Measurements from ENCODE around the gene FASN.
"Not testable (repeated sequence)": the region's sequence is repeated elsewhere in the genome, so short reads cannot be mapped to it uniquely, and the experiment has no call there.

The FASN gene
- 81.7 to 597 (median 207) reads per million in 17 experiments for total RNA-seq

DNA sequence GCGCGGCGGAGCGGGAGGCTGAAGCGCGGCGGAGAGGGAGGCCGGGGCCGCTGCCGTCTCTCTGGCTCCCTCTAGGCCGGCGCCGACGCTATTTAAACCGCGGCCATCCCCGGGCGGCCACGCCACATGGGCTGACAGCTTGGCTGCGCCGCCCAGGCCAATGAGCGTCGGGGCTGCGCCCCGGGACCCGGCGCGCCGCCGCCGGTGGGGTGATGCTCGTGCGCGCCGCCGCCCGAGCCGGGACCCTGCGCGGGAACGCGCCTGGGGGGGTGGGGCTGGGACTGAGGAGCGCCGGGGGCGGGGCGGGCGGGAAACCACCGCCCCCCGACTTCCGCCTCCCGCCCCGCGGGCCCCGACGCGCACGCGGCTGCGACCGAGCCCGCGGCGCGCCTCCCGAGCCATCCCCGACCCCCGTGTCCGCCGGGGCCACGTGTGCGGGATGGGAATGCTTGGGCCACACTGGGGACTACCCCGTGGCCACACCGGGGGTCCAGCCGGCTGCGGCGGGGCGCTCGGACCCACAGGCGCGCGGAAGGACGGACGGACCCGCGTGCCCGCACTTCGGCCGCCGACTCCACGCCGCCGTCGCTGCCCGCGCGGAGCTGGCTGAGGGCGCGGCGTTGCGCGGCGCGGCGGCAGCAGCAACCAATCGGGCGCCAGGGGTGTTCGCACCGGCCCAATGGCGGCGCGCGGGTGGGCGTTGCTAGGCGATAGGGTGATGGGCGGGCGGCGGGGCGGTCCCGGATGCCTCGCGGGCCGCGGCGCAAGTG is at the start of gene FASN:
Gene FASN, minus strand, starts transcription at position 68 of the 770 bp plus-strand sequence. CDS start 1,791 bp downstream, outside the sequence.
- peak; percentile 98 to 99 (median 98) for DNase-seq

DNA sequence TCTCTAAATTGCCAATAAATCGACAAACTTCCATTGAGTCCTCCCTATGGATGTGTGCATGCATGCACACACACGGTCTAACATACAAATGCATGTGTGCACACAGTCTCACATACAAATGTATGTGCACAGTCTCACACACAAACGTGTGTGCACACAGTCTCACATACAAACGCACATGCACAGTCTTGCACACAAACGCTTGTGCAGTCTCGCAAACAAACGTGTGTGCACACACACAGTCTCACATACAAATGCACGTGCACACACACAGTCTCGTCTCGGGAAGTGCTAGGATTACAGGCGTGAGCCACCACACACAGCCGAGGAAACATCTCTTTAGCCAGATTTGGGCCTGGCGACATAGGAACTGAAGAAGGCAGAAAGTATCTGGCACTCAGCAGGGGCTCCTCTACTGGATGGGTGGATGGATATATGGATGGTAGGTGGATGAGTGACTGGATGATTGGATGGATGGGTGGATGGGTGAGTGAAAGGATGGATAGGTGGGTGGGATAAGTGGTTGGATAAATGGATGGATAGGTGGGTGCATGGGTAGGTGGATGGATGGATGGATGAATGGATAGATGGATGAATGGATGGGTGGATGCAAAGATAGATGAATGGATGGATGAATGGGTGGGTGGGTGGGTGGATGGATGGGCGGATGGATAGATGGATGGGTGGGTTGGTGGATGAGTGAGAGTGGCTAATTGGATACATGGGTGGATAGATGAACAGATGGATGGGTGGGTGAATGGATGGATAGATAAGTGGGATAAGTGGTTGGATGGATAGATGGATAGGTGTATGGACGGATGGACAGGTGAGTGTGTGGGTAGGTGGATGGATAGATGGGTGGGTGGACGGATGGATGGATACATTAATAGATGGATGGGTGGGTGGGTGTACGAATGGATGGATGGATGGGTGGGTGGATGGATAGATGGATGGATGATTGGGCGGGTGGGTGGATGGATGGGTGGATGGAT is 48.9 kb upstream of the FASN start:
- no peak for DNase-seq

DNA sequence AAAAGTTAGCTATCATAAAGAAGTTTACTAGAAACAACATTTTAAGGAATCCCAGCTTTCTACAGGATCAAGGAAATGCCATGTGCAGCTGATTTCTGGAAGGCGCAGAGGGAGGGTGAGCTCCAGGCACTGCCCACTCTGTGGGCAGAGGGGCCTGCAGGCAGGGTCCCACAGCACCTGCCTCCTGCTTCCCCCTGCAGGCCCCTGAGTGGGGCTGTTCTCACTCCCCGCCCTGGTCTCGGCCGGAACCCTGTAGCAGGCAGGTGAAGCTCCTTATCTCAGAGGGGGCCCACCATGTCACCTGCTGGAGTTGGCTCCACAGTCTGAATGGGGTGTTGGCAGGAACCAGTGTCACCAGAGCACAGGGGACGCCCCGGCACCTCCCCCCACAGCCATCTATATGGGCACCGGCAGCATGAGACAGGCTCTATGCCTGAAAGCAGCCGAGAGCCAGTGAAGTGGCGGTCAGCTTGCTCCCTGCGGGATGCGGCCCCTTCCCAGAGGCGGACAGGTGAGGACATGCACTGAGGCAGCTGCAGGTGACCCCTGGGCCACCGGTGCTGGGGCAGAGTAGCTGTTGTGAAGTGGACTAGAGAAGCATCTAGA is 47.6 kb upstream of the FASN start:
- DNase-seq = no peak

DNA sequence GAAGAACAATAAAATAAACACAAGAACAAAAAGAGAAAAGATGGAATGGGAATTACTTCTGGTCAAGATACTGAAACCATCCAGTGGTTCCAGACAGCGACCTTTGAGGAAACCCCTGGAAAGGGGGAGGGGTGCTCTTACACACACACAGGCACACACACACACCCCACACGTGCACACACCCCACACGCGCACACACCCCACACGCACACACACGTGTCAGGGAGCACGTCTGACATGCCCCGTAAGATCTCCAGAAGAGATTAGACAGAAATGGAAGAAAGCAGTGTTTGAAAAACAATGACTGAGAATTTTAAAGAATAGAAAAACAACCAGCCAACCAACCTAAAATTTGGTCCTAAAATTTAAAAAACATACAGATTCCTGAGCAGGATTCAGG is 45.3 kb upstream of the FASN start:
- DNase-seq = no peak

- DNase-seq = not testable (repeated sequence)
These were observed 41.9 kb upstream of the FASN start for GRCh38 chr17:82139961-82140360.

DNA sequence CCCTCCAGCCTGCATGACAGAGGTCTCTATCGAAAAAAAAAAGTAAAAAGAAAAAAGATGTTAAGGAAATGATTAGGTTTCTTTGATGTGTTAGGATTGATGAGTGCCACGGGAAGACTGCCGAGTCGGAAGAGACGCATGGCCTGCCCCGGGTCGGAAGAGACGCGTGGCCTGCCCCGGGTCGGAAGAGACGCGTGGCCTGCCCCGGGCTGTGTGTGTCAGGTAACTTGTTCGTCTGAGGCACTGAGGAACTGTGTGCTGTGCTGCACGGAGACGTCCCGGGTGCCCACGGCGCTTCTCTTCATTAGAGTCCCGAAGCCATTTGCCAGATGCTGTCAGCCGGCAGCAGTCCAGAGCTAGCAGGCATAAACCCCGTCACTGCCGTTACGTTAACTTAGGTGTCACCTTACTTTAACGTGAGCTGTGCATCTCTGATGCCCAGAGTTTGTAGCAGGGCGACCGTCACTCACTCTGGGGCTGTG is 40.5 kb upstream of the FASN start:
- no peak for DNase-seq

GRCh38 chr17:82134101-82134500 is 36.1 kb upstream of the FASN start:
- DNase-seq = no peak

- peak in 2 of 4 experiments; percentile 59 to 61 for DNase-seq
These were observed 35.3 kb upstream of the FASN start for GRCh38 chr17:82133166-82133953.

GRCh38 chr17:82129095-82129494 is 31.1 kb upstream of the FASN start:
- DNase-seq = no peak

DNA sequence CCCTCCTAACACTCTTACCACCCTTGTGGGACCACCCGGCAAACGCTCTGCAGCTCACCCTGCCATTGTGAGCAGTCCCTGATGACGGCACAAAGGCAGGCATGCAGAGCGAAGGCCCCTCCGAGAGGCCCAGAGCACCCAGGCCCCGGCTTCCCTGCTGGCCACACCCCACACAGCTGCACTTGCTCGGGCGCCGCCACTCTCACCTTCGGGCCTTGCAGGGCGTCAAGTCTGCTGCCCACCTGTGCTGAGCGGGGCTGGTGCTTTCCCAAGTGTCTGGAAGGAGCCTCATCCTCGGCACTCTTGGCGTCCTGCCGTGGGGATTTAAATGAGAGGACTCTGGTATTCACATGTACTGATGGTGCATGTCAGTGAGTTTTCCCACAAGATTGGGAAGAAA is 30.3 kb upstream of the FASN start:
- DNase-seq = no peak

DNA sequence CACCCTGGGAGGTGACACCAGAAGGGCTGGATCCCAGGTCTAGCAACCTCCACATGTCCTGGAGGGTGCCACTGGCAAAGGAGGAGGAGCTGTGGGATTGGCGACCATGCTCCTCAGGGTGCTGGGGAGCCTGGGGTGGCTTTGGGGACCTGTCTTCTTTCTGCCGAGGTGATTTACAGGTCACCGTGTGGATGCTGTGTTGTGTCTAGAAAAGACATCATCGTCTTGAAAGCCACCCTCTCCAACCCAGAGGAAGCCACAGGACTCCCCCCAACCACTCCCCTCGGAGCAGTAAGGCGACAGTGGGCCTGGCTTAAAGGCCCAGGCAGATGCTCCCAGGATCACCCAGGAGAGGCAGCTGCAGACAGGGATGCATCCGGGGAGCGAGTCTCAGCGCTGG is 29.7 kb upstream of the FASN start:
- DNase-seq = no peak

- no peak for DNase-seq
These were observed 29.2 kb upstream of the FASN start for GRCh38 chr17:82127315-82127595.

DNA sequence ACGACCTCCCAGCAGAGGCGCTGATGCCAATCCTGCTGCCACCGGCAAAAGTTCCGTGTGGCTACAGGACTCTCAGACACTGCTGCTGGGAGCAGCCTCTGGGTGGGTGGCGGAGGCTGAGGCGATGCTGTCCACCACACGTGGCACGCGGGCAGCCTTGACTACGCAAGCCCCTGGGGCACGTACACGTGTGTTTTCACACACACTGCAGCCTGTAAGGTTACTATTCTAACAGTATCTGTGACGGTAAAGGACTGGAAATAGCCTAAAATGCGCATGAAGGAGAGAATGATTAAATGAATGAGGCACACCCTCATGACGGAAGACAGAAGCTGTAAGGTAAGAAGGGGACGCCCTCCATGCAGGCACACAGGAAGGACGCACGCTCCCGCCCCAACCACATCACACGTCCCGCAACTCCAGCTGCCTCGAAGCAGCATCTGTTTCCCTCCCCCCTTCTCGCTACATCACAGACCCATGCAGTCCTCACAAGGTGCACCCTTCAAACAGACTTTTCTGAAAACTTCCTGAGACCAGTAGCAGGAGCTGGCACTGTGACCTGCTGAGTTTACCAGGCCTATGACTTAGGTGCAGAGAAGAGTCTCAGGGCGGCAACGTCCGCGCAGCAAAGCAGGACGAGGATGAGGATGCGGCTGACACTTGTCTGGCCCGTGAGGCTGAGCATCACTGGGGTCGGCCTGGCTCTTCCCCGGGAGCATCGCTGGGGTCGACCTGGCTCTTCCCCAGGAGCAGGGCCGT is 28.7 kb upstream of the FASN start:
- DNase-seq = no peak

DNA sequence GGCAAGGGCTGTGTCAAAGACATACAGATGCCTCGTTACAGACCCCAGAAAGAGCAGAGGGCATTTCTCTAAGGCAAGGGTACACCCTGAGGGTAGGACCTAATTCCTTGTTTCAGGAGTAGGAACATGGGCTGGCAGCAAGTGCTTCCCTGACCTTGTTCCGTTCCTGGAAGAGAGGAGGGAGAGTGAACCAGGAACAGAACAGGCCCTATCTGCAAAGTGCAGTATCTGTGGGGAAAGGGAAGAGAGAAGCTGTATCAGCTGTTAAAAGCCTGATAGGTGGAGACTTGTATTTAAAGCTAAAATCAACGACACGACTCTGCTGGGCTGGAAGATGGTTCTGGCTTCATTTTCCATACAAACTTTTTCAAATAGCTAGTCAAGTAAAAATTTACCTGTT is 26.1 kb upstream of the FASN start:
- no peak for DNase-seq

DNA sequence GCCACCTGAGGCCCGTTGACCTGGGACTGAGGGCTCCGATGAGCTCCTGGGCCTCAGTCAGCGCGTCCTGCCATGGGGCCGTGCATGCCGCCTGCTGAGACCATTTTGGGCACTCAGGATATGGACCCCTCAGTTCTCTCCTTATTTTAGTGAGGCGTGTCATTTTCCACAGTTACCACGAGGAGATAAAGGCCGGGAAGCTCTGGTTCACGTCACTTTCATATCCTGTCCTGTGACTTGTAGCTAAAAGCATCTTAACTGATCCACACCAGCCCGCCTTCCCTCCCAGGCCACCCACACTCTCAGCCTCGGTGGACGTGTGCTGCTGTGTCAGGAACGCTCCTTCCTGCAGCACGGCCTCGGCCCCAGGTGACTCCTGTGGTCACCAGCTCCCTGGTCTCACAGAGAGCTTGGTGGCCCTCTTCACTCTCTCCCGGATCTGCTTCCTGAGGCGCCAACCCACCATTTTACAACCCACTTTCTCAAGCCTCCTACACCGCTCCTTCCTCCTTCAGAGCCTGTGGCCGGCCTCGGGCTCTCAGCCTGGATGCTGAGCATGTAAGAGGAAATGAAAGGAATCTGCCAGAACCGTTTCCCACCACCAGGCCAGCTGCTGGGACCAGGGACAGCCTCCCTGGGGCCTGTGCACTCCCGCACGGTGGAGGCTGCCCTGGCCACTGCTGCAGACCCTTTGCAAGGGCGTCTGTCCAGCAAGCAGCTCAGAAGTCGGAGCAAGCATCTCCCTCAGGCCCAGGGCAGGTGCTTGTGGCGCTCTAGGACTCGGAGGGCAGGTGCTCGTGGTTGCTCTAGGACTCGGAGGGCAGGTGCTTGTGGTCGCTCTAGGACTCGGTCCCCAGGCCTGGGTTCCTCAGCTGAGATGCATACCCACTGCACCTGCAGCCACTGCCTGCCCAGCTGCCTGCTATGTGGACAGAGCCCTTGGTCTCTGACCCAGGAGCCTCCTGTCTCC is 23.9 kb upstream of the FASN start:
- peak; percentile 60 to 77 (median 67) for DNase-seq

DNA sequence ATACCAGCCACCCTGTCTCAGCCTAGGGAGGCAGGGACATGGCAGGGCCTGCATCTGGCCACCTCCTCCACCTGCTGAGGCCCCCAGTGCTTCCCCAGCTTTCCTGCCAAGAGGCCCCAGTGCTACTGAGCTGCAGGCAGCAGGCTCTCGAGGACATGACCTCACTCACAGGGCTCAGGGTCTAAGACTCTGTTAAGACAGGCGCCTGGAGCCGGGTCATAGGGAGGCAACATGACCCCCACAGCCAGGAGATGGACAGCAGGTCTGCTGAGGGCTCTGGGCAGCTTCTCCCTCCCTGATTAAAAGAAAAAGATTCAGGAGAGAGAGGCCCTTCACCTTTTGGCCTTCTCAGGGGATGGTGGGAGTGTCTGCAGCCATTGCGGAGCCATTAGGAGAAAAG is 23.2 kb upstream of the FASN start:
- DNase-seq = no peak

GRCh38 chr17:82120148-82120547 is 22.1 kb upstream of the FASN start:
- DNase-seq = peak in 3 of 4 experiments; percentile 25 to 37 (median 36)

DNA sequence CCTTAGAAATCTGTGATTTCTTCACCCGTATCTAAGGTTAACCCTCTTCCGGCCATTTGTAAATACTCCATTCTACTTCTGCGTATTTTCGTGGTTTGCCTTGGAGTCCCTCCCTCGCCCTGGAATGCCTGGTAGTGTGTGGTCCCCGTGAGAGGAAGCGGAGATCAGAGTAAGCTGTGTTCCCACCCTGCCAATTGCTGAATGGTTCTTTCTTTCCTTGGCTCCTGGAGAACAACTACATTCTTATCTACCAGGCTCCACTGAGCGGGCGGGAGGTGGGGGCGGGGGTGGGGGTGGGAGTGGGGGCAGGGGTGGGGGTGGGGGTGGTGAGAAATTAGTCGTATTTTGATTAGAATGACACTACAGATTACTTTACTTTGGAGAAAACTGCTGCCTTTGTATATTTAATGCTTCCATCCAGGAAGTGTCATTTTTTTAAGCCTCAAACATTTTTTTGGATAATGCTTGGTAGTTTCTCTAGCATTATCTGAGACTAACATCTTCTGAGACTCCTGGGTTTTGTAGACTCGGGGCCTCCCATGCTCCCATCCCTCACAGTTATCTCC is 20.9 kb upstream of the FASN start:
- no peak for DNase-seq

GRCh38 chr17:82118168-82118814 is 20.3 kb upstream of the FASN start:
- no peak for DNase-seq
